Measurements from ENCODE around the gene CLEC6A.

DNA sequence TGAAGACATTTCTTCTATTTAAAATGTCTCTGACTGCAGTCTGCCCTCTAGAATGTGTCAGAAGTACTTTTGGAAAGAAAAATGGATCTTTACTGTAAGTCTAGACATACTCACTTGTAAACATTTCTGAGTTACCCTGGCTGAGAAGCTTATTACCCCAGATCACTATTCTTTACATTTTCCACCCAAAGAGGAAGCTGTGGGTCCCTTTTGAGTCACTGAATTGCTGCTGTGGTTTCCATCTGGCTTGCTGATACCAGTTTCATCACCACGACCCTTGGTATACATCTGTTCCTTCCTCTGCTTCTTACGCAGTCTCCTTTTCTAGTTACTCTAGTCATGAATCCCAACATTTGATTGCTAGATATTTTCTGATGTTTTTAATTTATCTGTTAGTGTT is 37.3 kb downstream of the CLEC6A start:
- TF ChIP-seq, protein P1, sequence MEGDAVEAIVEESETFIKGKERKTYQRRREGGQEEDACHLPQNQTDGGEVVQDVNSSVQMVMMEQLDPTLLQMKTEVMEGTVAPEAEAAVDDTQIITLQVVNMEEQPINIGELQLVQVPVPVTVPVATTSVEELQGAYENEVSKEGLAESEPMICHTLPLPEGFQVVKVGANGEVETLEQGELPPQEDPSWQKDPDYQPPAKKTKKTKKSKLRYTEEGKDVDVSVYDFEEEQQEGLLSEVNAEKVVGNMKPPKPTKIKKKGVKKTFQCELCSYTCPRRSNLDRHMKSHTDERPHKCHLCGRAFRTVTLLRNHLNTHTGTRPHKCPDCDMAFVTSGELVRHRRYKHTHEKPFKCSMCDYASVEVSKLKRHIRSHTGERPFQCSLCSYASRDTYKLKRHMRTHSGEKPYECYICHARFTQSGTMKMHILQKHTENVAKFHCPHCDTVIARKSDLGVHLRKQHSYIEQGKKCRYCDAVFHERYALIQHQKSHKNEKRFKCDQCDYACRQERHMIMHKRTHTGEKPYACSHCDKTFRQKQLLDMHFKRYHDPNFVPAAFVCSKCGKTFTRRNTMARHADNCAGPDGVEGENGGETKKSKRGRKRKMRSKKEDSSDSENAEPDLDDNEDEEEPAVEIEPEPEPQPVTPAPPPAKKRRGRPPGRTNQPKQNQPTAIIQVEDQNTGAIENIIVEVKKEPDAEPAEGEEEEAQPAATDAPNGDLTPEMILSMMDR (IDR thresholded peaks at IDR 0.05; ENCODE audit: low read depth, low read length, missing input control) = no peak
- TF ChIP-seq YY1 (IDR thresholded peaks at IDR 0.05) (no peak), RAD21 (IDR thresholded peaks at IDR 0.05) (no peak), SP1 (IDR thresholded peaks at IDR 0.05) (no peak), JUND (IDR thresholded peaks at IDR 0.05) (no peak)
